Measurements from ENCODE around the gene L3MBTL1. TPM values are rescaled to one million over a fixed set of nuclear protein-coding genes. Genes with fewer than 3 reads are reported as not detected.

L3MBTL1 gene
- total RNA-seq, 1 experiment from 2014 or later = 24.9 TPM

Other genes starting within 250 kb of the L3MBTL1 start
- gene SRSF6, start 49.8 kb upstream of the L3MBTL1 start, total RNA-seq (2021; ENCODE audit: unreplicated experiment) = 159 TPM
- gene SGK2, start 51.3 kb downstream of the L3MBTL1 start, total RNA-seq (2021; ENCODE audit: unreplicated experiment) = 0.90 TPM
- gene IFT52, start 83.2 kb downstream of the L3MBTL1 start, total RNA-seq (2021; ENCODE audit: unreplicated experiment) = 29.2 TPM
- 138 TPM for gene MYBL2, start 159.4 kb downstream of the L3MBTL1 start, total RNA-seq (2021; ENCODE audit: unreplicated experiment)
- not detected for gene GTSF1L, start 219.3 kb downstream of the L3MBTL1 start, total RNA-seq (2021; ENCODE audit: unreplicated experiment)

Measured in Panc1 (cell line).